ENCODE results near the gene AMBRA1. TPM values are rescaled to one million over a fixed set of nuclear protein-coding genes. Genes with fewer than 3 reads are reported as not detected.

The AMBRA1 gene
- total and polyA plus RNA-seq, 2 of the 8 experiments (the other 6 are each of a cell fraction or from before 2014, with no cell fraction given), result 14.2 to 37.4 TPM

- Histone ChIP-seq H4K20me1 (replicated peaks in 1 of 2; ENCODE audit: control insufficient read depth in 1 of 2, insufficient read depth in 2 of 2, low read length in 2 of 2) (peaks cover 3 to 5% of the 10 kb centered on the region in 2 experiments), H3K27ac (ENCODE audit: low read depth, low read length) (no peak overlapping the region), H3K14ac (ENCODE audit: insufficient read length) (no peak overlapping the region), H2BK5ac (ENCODE audit: low read depth, low read length) (no peak overlapping the region), H3K23me2 (ENCODE audit: low read depth, low read length) (no peaks in the 10 kb centered on the region), H3K79me1 (ENCODE audit: low read depth, low read length) (peaks cover 2% of the 10 kb centered on the region; the same call in 1 of the 2 replicates), H3K23ac (ENCODE audit: insufficient read length) (no peak overlapping the region), H3K36me3 (ENCODE audit: control insufficient read depth in 2 of 4, insufficient read depth in 4 of 4, low read length in 3 of 4) (no peaks in the 10 kb centered on the region), H2BK12ac (ENCODE audit: low read depth, low read length) (no peak overlapping the region), H2BK120ac (replicated peaks; ENCODE audit: low read depth, low read length) (no peak overlapping the region), H3K9ac (replicated peaks in 1 of 4; ENCODE audit: extremely low read depth in 1 of 4, low read depth in 3 of 4, low read length in 3 of 4) (no peak overlapping the region; a peak in 1 of 7 replicates), H4K91ac (replicated peaks; ENCODE audit: insufficient read length, low read length) (peak overlapping the region; percentile 64), H3K18ac (ENCODE audit: extremely low read depth, low read length) (no peak overlapping the region), H3K4me3 (ENCODE audit: extremely low read depth in 1 of 4, insufficient read depth in 2 of 4, low read depth in 3 of 4, low read length in 4 of 4) (peak overlapping the region in 1 of 4 experiments; percentile 95; a peak in 1 of 8 replicates), H3K4me1 (replicated peaks in 1 of 4; ENCODE audit: control insufficient read depth in 3 of 4, insufficient read depth in 4 of 4, low read length in 3 of 4) (peaks cover 0 to 5% (median 3%) of the 10 kb centered on the region in 4 experiments; a peak in 4 of 7 replicates), H4K5ac (ENCODE audit: insufficient read length, low read depth, low read length) (no peak overlapping the region), H3K79me2 (ENCODE audit: control insufficient read depth in 1 of 2, insufficient read depth in 2 of 2, low read length in 2 of 2) (peaks cover 11 to 39% of the 10 kb centered on the region in 2 experiments), H2BK15ac (ENCODE audit: low read length) (no peak overlapping the region), H3K27me3 (replicated peaks in 1 of 4; ENCODE audit: control insufficient read depth in 3 of 4, extremely low read depth in 1 of 4, insufficient read depth in 3 of 4, low read length in 3 of 4) (no peaks in the 10 kb centered on the region), H2BK20ac (ENCODE audit: low read length) (no peak overlapping the region), H3K9me3 (ENCODE audit: insufficient read depth in 2 of 2, low read depth in 1 of 2, low read length in 1 of 2) (no peaks in the 10 kb centered on the region), H2AFZ (ENCODE audit: low read length) (peak overlapping the region; percentile 47; the same call in 1 of the 2 replicates), H2AK5ac (ENCODE audit: low read depth, low read length) (no peak overlapping the region), H4K8ac (ENCODE audit: extremely low read depth, insufficient read depth, low read length) (no peak overlapping the region), H3K4me2 (ENCODE audit: insufficient read depth in 1 of 2, low read depth in 2 of 2, low read length in 2 of 2) (peak overlapping the region; percentile 82 to 87; a peak in 3 of 4 replicates), H3K56ac (replicated peaks; ENCODE audit: insufficient read length, low read depth, low read length) (no peak overlapping the region), H3K4ac (replicated peaks; ENCODE audit: insufficient read length, low read depth, low read length) (no peak overlapping the region)
- FAIRE-seq (no peak), DNase-seq (ENCODE audit: low read depth in 1 of 2, low spot score in 2 of 2) (no peak)
- CTCF ChIA-PET (ENCODE audit: partially characterized antibody), result interaction anchor here (0.6 kb wide), 2 partner anchors 39 to 215 kb away, joined by 3 read pairs; no protein-coding TSS in a partner anchor
- 94% methylated on average over 10 of the region's 10 CpGs; no CpG with 5 or more reads in 1 of the 2 experiments for WGBS, 2 experiments (ENCODE audit: extremely low coverage in 1 of 2, insufficient coverage in 1 of 2, insufficient read length in 1 of 2, insufficient replicate concordance in 2 of 2, low coverage in 1 of 2, low lambda C conversion rate in 2 of 2, missing lambda C conversion rate in 1 of 2)
- POLR2A ChIA-PET (ENCODE audit: partially characterized antibody), result interaction anchor here (0.5 to 0.7 kb wide), 2 partner anchors 40 to 63 kb away, joined by 4 to 7 read pairs; no protein-coding TSS in a partner anchor
- TF ChIP-seq HDAC6 (IDR thresholded peaks at IDR 0.05; ENCODE audit: low read depth, low read length), result no peak
- no peak for TF ChIP-seq FOSL1 (IDR thresholded peaks at IDR 0.05; ENCODE audit: insufficient read depth, low read depth, low read length)
- no peak for TF ChIP-seq CHD1 (IDR thresholded peaks at IDR 0.05; ENCODE audit: low read depth, low read length)
- no peak for TF ChIP-seq SP2 (IDR thresholded peaks at IDR 0.05; ENCODE audit: low read length)
- no peak for TF ChIP-seq MAFK (IDR thresholded peaks at IDR 0.05; ENCODE audit: low read depth, low read length)
- no peak for TF ChIP-seq GTF2F1 (IDR thresholded peaks at IDR 0.05; ENCODE audit: borderline replicate concordance, low read depth, low read length)
- no peak for TF ChIP-seq SP4 (IDR thresholded peaks at IDR 0.05; ENCODE audit: low read length)
- no peak for TF ChIP-seq PHF8 (conservative IDR thresholded peaks at IDR 0.05; ENCODE audit: low read depth, low read length)
- no peak for TF ChIP-seq SRF (IDR thresholded peaks at IDR 0.05; ENCODE audit: low read depth, low read length)
- TF ChIP-seq EP300 (IDR thresholded peaks at IDR 0.05; ENCODE audit: borderline replicate concordance in 1 of 2, low read depth in 2 of 2, low read length in 2 of 2), result no peak
- no peak for TF ChIP-seq USF2 (IDR thresholded peaks at IDR 0.05; ENCODE audit: low read length)
- no peak for TF ChIP-seq KDM1A (IDR thresholded peaks at IDR 0.05; ENCODE audit: borderline replicate concordance, low read length)
- no peak for TF ChIP-seq MAX (IDR thresholded peaks at IDR 0.05)
Measured at GRCh38 chr11:46594785-46595184, 962 bp upstream of the AMBRA1 start.

All from H1 (cell line).